VCaP (cell line): ENCODE measurements around the gene DZIP1L.

Experiments used
- H3K27ac ChIP-seq: fragments of 450-650 bp; 2 replicates; pipeline ENCODE4 v1.5.1; 2017
- CTCF ChIP-seq: fragments of 450-650 bp; conservative IDR thresholded peaks from 2 replicates; pipeline ENCODE4 v1.5.1; 2017; ENCODE audit warnings: mild to moderate bottlenecking, moderate library complexity

Gene DZIP1L

GRCh38 chr3:138063416-138063815, 52.0 kb downstream of the DZIP1L start:
- no peak for TF ChIP-seq CTCF
- no peak overlapping the region for H3K27ac ChIP-seq

- TF ChIP-seq CTCF = no peak
- no peak overlapping the region for H3K27ac ChIP-seq
Measured at GRCh38 chr3:138062626-138063025, 52.8 kb downstream of the DZIP1L start.

- no peak overlapping the region for H3K27ac ChIP-seq
- TF ChIP-seq CTCF = no peak
Measured at GRCh38 chr3:138062037-138062436, 53.4 kb downstream of the DZIP1L start.

GRCh38 chr3:138060792-138061191, 54.6 kb downstream of the DZIP1L start:
- no peak for TF ChIP-seq CTCF
- H3K27ac ChIP-seq = no peak overlapping the region

GRCh38 chr3:138059261-138059660, 56.1 kb downstream of the DZIP1L start:
- no peak overlapping the region for H3K27ac ChIP-seq
- TF ChIP-seq CTCF = no peak

GRCh38 chr3:138057384-138057783, 58.0 kb downstream of the DZIP1L start:
- TF ChIP-seq CTCF = no peak
- no peak overlapping the region for H3K27ac ChIP-seq

GRCh38 chr3:138054057-138054456, 61.4 kb downstream of the DZIP1L start:
- no peak for TF ChIP-seq CTCF
- no peak overlapping the region for H3K27ac ChIP-seq
